Psoas muscle (tissue), 8 donors: ENCODE data around the gene MYO18A. TPM values are rescaled to one million over a fixed set of nuclear protein-coding genes. Genes with fewer than 3 reads are reported as not detected.
A peak's percentile ranks its signal among the peaks of the same experiment; 100 is the strongest.

Source experiments
- ATAC-seq, 4 donors: fragments of 200-7000 bp; cut with Tn5 transposase; one replicate each; pipeline ENCODE4 v1.9.1; 2020; ENCODE audit warnings: moderate library complexity in 3 of 4, mild to moderate bottlenecking in 2 of 4
- DNase-seq, 2 donors: peaks; one replicate each; pipeline ENCODE4 v3.0.0-alpha.2; 2020
- H3K27ac ChIP-seq: fragments of 200-600 bp; one replicate; pipeline ENCODE4 v1.8.0; 2022
- H3K27me3 ChIP-seq, 3 donors: fragments of 200-600 bp in 1 of 3; one replicate each; pipeline versions ENCODE4 v1.6.1 to v1.8.0; 2013 to 2022; ENCODE audit warnings: low read length in 2 of 3, mild to moderate bottlenecking in 2 of 3, moderate library complexity in 1 of 3; ENCODE audit not compliant: insufficient read depth in 3 of 3
- H3K36me3 ChIP-seq, 2 donors: fragments of 200-600 bp in 1 of 2; one replicate each; pipeline versions ENCODE4 v1.6.1 to v1.8.0; 2013 to 2022; ENCODE audit warnings: low read depth in 1 of 2, mild to moderate bottlenecking in 1 of 2, moderate library complexity in 1 of 2; ENCODE audit not compliant: insufficient read depth in 1 of 2
- H3K4me1 ChIP-seq: fragments of 200-600 bp; one replicate; pipeline ENCODE4 v1.8.0; 2022
- H3K4me3 ChIP-seq: fragments of 200-600 bp; one replicate; pipeline ENCODE4 v1.8.0; 2022; ENCODE audit warnings: mild to moderate bottlenecking
- H3K9me3 ChIP-seq: fragments of 200-600 bp; one replicate; pipeline ENCODE4 v1.8.0; 2022
- CTCF ChIP-seq: fragments of 200-600 bp; IDR thresholded peaks from one replicate; pipeline ENCODE4 v1.8.0; 2022; ENCODE audit warnings: antibody characterized with exemption
- WGBS, 3 donors: extraction: QIAGEN DNeasy Blood & Tissue Kit; methylation state at CpG; one replicate each; pipeline versions ENCODE4 v1.1.6 to v1.1.7; 2013; 5-methylcytosine and 5-hydroxymethylcytosine counted together
- intact Hi-C, 2 donors: fragments of 100-400 bp; cut with DNase I; formaldehyde crosslinking; loops; one replicate each; pipeline versions ENCODE4 v1.11.0 to v1.14.2; 2022
- polyA plus RNA-seq, 3 donors: library from polyadenylated mRNA; stranded (reverse); fragments of 200-250 nt; gene quantifications; one replicate each; pipeline ENCODE4 v1.2.3, GENCODE V29; 2013
- total RNA-seq, 4 donors: library from RNA; stranded (reverse); fragmentation: NEBNext Ultra II Directional in 2 of 4; extraction: Animal tissue kit (Norgen Biotek cat#: 25700) in 2 of 4; gene quantifications; one replicate each; pipeline versions ENCODE4 v1.2.1 to v1.2.4, GENCODE V29; 2021 to 2023
- donor health status: healthy with polysubstance abuse.
- donor health status: DM: no; HTN: no; CAD: no; lungs with moderate emphysema.
- donor health status: Bipolar disorder and iron deficiency.
- donor health status: healthy.
- donor health status: DM: yes; HTN: yes; CAD: no.
- donor health status: DM: no; HTN: no; CAD: no.
- donor health status: DM: no; HTN: no; CAD: no.
- donor health status: DM: yes; HTN: yes; CAD: no.

Gene MYO18A
- total and polyA plus RNA-seq, 7 donors = 142 to 1,274 (median 770) TPM

DNA sequence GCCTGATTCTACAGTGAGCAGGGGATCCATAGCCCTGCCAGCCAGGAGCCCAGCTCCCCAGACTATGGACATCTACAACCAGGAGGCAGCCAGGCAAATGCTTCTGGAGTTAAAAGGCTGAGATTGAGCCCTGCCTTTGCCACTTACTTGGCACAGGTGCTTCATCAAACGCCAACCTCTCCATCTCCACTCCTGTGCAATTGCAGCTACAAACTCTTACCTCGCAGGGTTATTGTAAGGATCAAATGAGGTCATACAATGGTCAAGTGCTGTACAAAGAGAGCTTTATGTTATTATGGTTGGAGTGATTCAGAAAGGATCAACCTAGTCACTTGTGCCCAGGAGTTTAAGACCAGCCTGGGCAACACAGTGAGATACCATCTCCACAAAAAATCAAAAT is 9.8 kb upstream of the MYO18A start:
- Histone ChIP-seq H3K36me3 (no peaks in the 10 kb centered on the region), H3K27me3 (no peaks in the 10 kb centered on the region), H3K4me3 (no peak overlapping the region), H3K9me3 (no peaks in the 10 kb centered on the region), H3K27ac (no peak overlapping the region), H3K4me1 (no peaks in the 10 kb centered on the region)
- DNase-seq = no peak
- no peak for TF ChIP-seq CTCF
- ATAC-seq = no peak
- intact Hi-C loops = no loop called here
- 79 to 84% (median 80%) methylated on average over 2 of the region's 2 CpGs for WGBS, 3 donors

DNA sequence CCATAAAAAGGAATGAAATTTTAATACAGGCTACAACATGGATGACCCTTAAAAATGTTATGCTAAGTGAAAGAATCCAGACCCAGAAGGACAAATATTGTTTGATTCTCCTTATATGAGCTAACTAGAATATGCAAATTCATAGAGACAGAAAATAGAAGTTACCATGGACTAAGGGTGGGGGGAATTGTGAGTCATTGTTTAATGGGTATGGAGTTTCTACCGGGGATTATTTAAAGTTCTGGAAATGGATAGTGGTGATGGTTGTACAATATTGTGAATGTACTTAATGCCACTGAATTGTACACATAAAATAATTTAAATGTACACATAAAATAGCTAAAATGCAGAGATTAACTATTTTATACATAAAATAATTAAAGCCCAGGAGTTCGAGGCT is 9.2 kb upstream of the MYO18A start:
- TF ChIP-seq CTCF = no peak
- intact Hi-C loops = no loop called here
- no peak for ATAC-seq
- H3K4me1 ChIP-seq = no peaks in the 10 kb centered on the region
- DNase-seq = no peak
- H3K36me3 ChIP-seq = no peaks in the 10 kb centered on the region
- H3K27ac ChIP-seq = no peak overlapping the region
- H3K4me3 ChIP-seq = no peak overlapping the region
- H3K27me3 ChIP-seq = no peaks in the 10 kb centered on the region
- no peaks in the 10 kb centered on the region for H3K9me3 ChIP-seq
- WGBS, 3 donors = 78 to 85% (median 82%) methylated on average over 2 of the region's 2 CpGs

DNA sequence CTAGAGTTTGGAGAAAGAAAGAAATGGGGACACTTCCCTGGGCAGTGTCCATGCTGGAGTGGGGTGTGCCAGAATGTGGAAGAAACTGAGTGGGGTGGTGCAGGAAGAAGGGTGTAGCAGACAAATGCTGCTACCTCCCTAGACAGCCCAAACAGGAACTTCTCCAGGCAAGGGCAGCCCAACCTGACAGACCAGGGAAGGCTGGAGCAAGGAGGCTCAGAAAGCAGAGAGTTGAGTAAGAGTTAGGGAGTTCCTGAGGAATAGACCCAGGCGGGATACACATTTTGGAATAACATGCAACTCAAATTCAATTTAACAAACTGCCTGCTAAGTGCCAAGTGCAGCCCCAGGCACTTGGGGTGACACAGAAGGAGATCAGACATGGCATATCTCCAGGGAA is 1.0 kb upstream of the MYO18A start:
- no peak for TF ChIP-seq CTCF
- intact Hi-C loops = no loop called here
- Histone ChIP-seq H3K4me1 (peaks cover 13% of the 10 kb centered on the region), H3K27me3 (no peaks in the 10 kb centered on the region), H3K9me3 (no peaks in the 10 kb centered on the region), H3K4me3 (no peak overlapping the region), H3K27ac (no peak overlapping the region), H3K36me3 (no peaks in the 10 kb centered on the region)
- ATAC-seq (no peak), DNase-seq (no peak)
- 75 to 88% (median 80%) methylated on average over 1 of the region's 1 CpG for WGBS, 3 donors

DNA sequence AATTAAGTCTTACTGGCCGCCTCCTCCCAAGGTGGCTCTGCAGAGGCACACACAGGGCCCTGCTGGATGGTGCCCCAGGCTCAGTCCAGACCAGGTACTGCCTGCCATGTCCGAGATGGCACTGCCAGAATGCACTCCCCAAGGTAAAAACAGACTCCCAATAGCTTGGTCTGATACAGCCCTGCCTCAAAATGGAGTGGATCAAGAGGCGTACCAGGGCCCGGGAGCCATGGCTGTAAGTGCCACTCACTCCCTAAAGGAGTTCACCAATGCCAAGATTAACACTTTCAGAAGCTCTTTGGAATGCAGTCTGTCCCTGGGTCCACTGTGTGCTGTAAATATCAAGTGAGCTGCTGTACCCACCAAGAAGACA is 576 bp upstream of the MYO18A start:
- no peak for ATAC-seq
- Histone ChIP-seq H3K4me3 (peak overlapping the region; percentile 70), H3K4me1 (peaks cover 13% of the 10 kb centered on the region), H3K27me3 (no peaks in the 10 kb centered on the region), H3K36me3 (no peaks in the 10 kb centered on the region), H3K27ac (peak overlapping the region; percentile 71), H3K9me3 (no peaks in the 10 kb centered on the region)
- no peak for TF ChIP-seq CTCF
- WGBS, 3 donors = 67 to 74% (median 69%) methylated on average over 4 of the region's 4 CpGs
- intact Hi-C loops = no loop called here
- no peak for DNase-seq

GRCh38 chr17:29179232-29180033 is 765 bp downstream of the MYO18A start:
- DNase-seq = peak in 1 of 2 donors; percentile 30

More at GRCh38 chr17:29179232-29180033, 765 bp downstream of the MYO18A start:
- Histone ChIP-seq H3K9me3 (no peaks in the 10 kb centered on the region), H3K27me3 (no peaks in the 10 kb centered on the region), H3K4me1 (peaks cover 13% of the 10 kb centered on the region), H3K27ac (no peak overlapping the region), H3K36me3 (no peaks in the 10 kb centered on the region), H3K4me3 (peak overlapping the region; percentile 70)
- ATAC-seq = no peak
- WGBS, 3 donors = 20 to 29% (median 27%) methylated on average over 19 to 28 of the region's 28 CpGs
- intact Hi-C loops = loop anchor here (2.0 kb wide), 2 partner anchors 29 to 31 kb away; no protein-coding TSS in a partner anchor
- no peak for TF ChIP-seq CTCF
